NCI-H460 (cell line): ENCODE results near the gene AK8. TPM values are rescaled to one million over a fixed set of nuclear protein-coding genes. Genes with fewer than 3 reads are reported as not detected.

Source experiments
- DNase-seq: peaks from one replicate; pipeline ENCODE4 v3.0.0-alpha.2; 2016; ENCODE audit warnings: low read depth; ENCODE audit errors: extremely low read depth
- total RNA-seq: library from RNA; depleted of rRNA; stranded (reverse); fragments of >200 nt; shearing (Covaris generic); gene quantifications from 2 replicates; pipeline ENCODE4 v1.2.3, GENCODE V29; 2014

The AK8 gene
- total RNA-seq, 1 experiment from 2014 or later, result 0.42 TPM

- no peak for DNase-seq
Observed at GRCh38 chr9:132748450-132748849, 129.6 kb downstream of the AK8 start.

GRCh38 chr9:132745756-132746709, 132.1 kb downstream of the AK8 start:
- DNase-seq, result no peak

DNA sequence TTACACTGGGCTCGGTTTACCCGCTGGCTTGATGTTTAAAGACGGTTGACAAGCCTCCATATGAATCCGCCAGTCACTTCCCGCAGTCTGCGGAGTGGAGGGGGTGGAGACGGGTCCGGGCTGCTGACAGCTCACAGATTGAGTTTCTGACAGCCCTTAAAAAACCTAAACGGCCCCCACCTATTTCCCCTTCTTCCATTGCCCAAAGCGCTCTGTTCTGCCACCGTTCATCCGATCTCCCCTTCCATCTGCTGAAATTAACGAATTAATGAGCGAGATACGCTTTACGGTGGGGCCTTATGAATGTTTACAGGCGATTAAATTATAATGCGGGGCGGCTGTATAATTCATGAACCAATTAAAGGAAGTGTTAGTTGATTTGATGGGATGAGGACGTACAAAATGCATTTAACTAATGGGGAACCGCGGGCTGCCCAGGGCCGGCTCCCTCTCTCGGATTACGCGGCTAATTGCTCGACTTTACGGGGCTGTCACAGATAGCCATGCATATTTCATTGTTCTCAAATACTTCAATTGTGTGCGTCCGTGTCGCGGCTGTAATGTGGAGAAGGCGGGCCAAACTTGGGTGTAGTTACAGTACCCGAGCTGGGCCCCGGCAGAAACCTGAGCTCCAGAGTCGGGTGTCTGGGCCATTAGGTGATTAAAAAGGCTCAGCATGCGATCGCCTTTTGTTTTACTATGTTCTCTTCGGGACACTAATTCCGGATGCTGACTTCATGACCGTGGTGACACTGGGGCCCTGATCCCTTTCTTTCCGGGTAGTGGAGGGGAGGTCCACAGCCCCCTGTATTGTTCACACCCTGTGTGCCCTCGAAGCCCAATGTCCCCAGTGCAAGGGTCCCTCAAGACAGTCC, 133.0 kb downstream of the AK8 start:
- DNase-seq, result no peak

DNA sequence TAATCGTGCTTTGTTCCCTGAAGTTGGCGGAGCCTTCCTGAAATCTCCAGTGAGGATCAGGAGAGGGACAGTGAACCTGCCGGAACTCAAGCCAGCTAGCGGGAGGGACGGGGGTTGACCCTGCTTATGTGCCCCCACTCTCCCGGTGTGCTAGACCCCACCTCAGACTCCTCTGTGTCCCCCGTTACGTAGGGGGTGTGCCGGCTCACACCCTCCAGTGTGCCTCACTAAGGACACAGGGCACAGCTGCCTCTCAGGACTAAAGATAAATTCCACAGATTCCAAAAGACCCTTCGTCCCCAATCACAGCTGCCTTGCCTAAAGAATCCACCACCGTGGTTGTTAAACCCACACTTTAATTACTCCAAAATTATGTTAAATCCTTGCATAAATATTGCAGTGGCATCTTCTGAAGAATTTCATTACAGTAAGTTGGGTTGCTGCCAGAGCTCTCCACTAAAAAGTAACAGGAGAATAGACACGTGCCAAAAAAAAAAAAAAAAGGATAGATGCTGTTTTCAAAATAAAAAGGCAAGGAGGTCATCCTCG, 134.1 kb downstream of the AK8 start:
- no peak for DNase-seq

DNA sequence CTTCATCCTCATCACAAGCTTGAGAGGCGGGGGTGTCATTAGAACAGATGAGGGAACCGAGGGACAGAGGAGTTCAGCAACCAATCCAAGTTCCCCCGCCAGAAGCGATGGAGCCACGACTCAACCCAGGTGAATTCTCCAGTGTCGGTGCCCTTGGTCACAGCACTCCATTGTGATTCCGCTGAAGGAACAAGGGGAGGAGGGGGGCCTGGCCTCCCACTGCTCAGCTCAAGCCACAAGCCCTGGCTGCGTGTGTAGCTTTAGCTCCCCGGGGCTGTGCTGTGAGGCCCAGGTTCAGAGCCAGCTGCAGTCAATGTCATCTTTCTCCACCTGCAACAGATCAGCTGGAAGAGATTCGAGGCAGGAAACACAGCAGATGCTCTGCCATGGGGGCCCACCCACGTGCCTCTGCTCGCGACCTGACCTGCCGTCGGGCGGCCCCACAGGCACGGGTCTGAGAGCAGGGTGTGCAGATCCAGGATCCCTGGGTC, 135.2 kb downstream of the AK8 start:
- DNase-seq, result no peak

DNA sequence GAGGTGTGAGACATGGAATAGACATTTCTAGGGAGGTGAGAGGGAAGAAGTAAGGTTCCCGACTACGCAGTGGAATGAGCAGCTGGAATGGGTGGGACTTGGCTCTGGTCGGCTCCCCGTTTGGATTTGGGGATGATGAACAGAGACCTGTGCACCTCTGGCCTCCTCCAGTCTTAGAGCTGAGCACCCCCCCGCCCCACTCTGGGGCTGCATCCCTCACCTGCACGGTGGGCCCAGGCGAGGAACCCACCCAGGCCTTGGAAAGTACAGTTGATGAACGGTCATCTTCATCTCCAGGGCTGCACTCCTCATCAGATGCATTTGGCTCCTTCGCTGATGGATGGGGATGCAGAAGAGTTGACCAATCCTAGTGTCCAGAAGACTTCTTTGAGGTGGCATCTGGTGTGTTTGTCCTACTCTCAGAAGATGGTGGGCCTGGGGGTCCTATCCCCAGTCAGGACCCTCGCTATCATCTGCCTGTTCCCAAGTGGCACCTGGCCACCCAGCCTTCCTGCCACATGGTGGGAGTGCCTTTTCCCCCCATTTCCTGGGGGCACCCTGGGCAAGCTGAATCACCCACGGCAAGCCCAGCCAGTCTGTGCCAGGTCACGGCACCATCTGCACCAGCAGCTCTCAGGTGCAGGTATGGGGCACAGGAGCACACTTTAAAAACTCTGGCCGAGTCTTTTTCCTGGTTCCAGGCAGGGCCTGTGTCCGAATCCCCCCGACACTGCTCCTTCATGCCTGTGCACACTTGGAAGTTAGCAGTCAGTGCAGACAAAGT, 137.4 kb downstream of the AK8 start:
- DNase-seq, result no peak

DNA sequence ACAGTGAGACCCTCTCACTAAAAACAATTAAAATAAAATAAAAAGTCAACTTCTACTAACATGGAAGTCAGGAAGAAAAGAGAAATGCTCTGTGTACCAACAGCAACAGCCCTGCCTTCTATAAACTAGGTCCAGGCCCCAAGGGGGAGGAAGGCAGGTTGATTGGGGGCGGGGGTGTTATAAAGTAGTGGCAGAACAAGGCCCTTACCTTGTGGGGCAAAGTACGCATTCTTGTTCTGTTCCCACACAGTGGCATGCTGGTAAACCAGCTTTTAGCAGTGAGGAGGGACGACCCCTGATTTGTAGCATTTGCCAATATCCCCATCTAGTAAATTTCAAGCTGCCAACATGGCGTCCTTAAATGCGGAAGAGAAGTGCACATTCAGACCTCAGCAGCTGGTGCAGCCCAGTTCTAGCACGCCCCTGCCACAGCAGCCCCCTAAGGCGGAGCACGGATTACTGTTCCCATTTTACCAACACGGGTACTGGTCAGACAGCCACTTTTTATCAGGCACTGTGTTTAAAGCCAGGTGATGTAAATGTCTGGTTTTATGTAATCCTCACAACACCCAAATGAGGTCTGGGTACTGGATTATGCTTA, 138.3 kb downstream of the AK8 start:
- no peak for DNase-seq

GRCh38 chr9:132733260-132733815, 144.7 kb downstream of the AK8 start:
- no peak for DNase-seq

- DNase-seq, result no peak
Observed at GRCh38 chr9:132732326-132733259, 145.5 kb downstream of the AK8 start.

DNA sequence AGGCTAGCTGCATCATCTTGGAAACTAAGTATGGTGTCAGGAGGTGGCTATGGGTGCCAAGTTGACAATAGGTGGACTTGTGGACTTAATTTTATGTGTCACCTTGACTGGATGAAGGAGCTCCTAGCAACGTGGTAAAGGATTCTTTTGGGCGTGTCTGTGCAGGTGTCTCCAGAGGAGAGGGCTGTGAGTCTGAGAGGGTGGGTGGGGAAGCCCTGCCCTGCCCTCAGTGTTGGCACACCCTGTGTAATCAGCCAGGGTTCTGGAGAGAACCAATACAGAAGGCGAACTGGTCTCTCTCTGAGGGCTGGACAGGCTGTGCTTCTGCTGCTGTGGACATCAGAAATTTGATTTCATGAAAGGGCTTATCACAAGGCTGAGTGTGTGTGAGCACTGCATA, 146.9 kb downstream of the AK8 start:
- no peak for DNase-seq

DNA sequence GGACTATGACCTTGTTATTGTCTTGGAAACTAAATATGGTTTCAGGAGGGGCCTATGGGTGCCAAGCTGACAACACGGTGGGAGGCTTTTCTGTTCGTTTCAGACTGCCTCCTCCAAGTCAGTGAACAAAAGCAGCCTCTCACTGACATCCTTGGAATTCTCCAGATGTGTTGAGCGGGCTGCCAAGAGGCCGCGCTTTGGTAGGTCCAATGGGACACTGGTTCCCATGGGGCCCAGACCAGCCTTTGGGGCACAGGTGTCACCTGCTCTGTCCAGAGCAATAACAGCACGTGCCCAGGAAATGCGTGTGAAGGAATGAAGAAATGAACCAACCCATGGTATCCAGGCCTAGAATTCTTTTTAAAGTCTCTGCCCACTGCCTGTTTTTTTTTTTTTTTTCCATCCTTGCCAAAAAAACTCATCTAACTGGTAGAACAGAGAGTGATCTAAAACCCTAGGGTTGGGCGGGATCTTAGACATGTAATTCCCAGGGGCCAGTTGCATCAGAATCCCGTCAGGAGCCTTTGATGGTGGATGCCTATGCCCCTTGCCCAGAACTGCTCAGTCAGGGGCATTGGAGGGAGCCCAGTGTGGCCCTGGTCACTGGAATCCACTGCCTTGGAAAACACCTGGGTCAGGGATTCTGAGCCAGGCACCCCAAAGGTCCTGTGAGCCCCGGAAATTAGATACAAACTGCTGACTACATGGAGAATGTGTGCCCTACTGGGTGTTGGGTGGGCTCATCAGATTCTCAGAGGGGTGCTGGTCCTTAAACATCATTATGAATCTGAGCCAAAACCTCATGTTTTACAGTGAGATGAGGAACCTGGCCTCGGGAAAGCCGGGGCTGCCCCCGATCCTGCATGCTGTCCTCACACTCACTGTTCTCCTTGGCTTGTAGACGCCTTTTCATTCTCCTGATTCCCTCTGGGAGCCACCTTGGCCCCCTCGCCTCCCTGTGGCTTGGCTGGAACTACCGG, 147.7 kb downstream of the AK8 start:
- DNase-seq, result no peak

GRCh38 chr9:132729235-132729890, 148.7 kb downstream of the AK8 start:
- DNase-seq, result no peak

- no peak for DNase-seq
Observed at GRCh38 chr9:132728497-132728896, 149.6 kb downstream of the AK8 start.

GRCh38 chr9:132728071-132728470, 150.0 kb downstream of the AK8 start:
- DNase-seq, result no peak

- DNase-seq, result no peak
Observed at GRCh38 chr9:132726576-132727130, 151.4 kb downstream of the AK8 start.

DNA sequence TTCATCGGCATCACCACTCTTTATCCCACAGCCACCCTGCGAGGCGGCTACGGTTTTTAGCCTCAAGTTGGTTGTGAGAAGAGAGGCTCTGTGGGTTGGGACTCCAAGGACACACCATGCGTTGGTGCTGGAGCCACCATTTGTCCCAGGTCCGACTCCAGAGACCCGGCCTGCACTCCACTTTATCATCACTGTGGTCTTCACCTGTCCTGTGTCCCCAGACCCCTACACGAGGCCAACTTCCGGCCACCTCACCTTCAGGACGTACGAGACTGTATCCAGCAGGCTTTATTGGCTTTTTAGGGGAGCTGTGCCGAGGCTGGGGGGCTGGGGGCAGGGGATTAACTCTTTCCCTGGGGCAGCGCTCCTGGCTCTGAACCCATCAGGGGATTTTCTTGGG, 152.8 kb downstream of the AK8 start:
- no peak for DNase-seq
